GM19238 (cell line): Measurements from ENCODE around the gene NKAIN2.

ENCODE experiments used
- DNase-seq: peaks from one replicate; pipeline ENCODE4 v3.0.0; 2011; ENCODE audit warnings: low spot score; ENCODE audit not compliant: insufficient read length

NKAIN2 gene

DNA sequence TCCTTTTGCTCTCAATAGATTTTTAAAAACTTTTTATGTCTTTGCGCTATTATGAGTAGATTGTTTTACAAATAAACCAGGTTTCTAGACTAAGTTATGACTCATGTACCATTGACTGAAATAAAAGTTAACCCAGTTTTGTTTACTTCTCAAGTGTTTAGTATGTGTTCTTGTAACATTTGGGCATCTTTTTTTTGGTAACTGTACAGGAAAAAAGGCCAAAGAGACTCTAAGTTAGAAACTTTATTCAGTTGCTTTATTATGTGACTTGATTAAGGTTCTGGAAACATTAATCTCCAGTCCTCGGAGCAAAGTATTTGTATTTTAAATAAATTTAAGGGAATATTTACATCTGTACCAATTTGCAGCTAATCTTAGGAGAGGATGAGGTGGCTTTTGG lies 2.9 kb downstream of the NKAIN2 start:
- DNase-seq = no peak

DNA sequence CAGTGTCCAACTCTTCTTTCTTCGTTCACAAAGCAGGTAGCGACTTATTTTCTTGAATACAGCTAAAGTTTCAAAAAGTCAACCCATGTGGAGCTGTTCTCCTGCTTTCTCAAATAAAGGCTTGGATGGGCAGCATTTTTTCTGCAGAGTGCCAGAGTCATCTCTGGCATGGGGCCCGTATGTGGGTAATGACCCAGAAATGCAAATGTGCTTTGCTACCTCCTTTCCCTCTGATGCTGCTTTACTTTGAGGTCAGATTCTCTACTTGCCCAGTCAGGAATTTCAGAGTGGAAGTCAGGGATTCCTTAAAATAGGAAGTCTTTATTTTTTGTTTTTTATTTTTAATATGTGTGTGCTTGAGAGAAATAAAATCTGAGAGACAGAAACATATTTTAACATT lies 4.9 kb downstream of the NKAIN2 start:
- no peak for DNase-seq

DNA sequence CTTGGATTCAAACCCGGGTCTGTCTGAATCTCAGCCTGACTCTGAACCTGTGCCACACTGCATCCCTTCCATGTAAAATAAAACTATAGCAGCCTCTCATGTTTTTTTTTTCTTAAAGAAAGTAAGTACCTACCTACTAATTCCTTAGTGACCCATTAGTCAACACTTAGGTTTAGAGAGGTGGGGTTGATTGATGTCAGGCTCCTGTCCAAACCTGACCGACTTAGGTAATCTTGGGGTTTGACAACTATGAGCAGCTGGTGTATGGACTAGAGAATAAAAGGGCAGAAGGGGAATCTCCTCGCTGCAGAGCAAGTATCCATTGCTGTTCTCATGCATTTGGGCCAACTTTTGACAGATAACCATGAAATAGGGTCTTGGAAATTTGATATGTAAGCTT lies 6.5 kb downstream of the NKAIN2 start:
- DNase-seq = no peak

DNA sequence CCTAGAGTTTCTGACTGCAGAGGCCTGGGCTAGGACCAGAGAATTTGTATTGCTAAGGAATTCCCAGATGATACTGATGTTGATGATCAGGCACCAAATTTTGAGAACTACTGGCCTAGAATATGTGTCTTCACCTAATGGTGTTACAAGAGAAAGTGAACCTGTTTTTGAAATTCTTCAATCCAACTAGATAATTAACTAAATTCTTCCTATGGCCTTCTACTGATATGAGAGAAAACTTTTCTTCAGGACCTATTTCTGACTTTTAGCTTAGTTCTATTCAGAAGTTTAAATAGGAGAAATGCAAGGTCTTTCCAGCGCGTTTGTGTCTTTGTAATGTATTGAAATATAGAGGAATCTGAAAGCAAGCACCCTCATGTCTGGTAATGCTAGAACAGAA lies 7.3 kb downstream of the NKAIN2 start:
- no peak for DNase-seq

DNA sequence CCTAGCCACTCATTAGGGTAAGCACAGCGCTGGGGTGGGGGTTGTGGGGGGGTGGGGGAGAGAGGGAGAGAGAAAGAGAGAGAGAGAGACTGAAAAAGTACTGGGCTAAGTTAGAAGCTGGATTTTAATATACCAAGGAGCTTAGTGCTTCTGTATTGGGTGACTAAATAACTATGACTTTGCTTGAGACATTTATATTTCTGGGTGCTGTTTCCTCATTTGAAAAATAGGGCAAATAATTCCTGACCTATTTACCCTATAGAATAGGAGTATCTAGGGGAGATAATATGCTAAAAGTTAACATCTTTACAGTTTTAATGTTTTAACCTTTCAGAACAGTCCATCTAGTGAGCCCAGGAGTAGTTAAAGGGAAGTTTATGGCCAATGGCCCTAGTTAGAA lies 7.7 kb downstream of the NKAIN2 start:
- no peak for DNase-seq

DNA sequence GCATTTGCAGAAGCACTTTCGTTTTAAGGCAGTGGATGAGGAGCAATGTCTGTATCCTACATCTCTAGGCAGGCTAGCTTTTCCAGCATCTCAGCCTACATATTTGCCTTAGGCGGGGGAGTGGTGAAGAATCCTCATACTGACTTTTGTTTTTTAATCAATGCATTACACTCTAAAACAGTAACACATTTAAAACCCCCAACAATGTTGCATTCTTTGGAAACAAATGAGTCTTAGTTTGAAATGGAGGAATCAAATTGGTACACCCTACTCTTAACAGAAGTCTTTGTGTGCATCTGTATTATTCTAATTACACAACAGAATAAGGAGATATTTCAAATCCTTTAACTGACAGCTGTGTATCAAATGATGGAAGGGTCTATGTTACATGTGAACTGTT lies 9.0 kb downstream of the NKAIN2 start:
- no peak for DNase-seq

DNA sequence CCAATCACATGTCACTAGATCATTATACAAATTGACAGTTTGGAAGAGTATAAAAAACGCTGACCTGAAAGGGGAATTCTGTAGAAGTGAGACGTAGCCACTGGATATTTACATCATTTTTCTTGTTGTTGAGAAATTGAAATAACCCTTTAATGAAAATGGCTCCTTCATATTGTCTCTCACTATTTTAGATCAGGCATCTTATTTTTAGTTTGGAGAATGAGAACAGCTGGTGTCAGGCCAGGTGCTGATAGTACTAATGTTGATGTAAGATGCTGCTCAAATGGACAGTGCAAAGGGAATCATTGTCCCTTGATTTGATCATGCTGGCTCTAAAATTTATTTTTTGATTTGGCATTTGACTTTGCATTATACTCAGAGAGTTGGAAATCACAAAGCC lies 17.4 kb downstream of the NKAIN2 start:
- DNase-seq = no peak

DNA sequence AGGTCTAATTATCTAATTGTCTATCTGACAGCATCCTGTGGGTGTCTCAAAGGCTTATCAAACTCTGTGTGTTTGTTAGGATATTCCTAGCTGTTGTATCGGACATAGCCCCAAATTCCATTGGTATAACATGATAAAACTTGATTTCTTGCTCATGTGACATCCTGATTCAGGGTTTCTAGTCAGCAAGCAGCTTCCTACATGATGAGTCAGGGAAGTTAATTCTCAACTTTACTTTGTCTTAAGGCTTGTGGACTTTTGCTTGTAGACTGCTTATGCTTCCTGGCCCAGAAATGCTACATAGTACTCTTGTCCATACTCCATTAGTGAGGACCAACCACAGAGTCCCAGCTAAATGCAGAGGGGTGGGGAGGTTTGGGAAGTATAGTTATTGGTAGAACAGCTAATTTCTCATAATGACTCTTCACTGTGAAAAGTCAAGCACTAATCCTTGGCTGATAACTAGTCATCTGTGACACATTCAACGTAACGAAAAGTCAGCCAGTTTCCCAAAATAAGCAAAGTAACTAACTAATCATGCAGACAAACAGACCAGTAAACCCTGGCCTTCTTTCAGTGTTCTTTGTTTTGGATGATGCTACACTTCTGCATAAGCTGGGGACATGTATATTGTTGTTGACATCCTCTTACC lies 25.8 kb downstream of the NKAIN2 start:
- DNase-seq = no peak

DNA sequence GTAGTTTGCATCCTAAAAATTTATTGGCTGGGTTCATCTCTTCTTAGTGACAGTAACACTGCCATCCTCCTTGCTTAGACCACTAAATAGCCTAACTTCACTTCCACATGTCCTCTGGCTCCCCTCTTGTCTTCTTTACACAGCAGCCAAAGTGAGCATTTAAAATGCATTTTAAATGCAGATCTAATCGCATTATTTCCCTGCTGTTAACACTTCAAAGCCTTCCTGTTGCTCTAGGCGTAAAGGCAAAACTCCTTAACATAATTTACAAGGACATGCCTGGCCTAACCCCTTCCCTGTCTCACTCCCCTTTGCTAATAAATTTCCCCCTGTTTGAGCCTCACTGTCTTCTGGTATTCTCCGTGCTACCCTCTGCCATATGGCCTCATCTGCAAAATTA lies 26.5 kb downstream of the NKAIN2 start:
- DNase-seq = no peak

DNA sequence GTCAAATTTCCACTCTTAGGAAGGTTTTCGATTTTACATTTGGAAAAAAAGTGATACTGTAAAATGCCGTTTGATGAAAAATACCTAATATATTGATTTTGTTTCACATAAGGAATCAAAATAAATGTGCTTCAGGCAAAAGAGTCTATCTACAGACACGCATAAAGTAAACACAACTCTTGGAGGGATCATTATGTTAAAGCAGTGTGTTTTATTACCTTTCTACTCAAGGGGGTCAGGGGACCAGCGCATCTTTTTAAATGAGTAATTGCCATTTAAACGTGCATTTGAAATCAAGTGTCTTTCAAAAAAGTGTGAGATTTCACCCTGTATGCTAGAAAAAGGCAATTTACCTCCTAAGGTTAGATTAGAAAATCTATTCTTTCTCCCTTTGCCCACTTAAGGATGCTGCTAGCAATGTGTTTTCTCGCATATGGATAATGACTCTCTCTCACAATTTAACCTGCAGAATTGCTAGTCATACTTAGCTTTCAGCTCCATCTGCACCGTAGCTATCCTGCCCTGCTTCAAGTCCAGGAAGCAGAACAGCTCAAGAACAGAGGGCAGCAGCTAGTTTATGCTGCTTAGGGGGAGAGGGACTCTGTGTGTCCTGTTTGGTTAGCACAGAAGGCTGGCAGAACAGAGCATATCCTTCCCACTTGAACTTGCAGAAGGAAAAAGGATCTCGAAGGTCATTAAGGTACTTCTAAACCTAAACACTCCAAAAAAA lies 35.0 kb downstream of the NKAIN2 start:
- DNase-seq = no peak

DNA sequence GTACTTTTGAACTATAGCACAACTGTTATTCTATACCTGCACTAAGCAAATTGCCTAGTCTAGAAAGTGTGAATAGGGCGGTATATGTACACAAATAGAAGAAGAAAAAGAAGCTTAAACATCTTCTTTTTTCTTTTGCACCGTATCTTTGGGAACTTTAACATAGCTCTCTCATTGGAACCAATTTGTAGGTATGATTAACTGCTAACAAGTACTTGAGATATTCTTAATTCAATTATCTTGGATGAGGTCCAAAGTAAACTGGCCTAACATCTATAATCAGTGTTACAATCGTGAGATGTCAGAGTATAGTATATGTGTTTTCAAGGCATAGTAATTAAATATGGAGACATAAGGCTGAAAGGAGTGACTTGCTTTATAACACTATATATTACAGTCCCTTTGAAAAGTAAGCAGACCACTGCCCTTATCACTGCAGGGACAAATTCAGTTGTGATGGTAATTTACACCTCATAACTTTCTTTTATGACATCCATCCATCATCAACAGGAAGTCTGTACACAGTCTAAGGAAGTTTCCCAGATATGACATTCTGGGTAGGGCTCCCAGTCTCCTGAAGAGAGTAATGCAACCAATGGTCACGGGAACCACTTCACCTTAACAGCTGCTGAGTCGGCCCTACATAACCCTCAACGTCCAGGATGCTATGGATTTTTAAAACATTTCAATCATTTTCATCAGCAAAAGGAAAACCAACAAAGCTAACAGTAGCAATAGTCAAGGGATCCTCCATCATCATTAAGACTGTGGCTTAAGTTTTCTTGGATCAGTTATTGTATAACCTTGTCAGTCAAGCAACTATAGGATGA lies 37.6 kb downstream of the NKAIN2 start:
- no peak for DNase-seq

DNA sequence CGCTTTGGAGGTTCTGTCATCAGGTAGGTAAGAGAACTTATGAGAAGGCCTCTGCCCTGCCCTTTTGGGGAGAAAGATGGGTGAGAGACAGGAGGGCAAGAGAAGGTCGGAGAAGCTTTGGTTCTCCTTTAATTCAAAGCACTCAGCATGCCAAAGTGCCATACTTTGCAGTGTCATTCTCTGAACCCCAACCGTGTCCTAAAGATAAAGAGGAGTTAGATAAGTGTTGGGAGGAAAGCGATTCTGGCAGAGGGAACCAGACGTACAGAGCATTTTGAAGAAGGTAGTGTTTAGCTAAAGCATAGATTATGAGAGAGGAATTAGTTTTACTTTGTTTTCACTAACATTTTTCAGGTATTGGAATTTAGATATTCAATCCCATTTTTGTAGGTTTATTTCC lies 40.3 kb downstream of the NKAIN2 start:
- DNase-seq = no peak

DNA sequence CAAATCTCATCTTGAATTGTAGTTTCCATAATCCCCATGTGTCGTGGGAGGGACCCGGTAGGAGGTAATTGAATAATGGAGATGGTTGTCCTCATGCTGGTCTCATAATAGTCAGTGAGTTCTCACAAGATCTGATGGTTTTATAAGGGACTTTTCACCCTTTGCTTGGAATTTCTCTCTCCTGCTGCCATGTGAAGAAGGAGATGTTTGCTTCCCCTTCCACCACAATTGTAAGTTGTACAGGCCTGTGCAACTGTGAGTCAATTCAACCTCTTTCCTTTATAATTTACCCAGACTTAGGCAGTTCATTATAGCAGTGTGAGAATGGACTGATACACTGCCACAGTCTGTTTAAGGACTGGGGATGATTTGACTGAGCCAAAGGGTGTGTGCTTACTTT lies 44.7 kb downstream of the NKAIN2 start:
- no peak for DNase-seq

DNA sequence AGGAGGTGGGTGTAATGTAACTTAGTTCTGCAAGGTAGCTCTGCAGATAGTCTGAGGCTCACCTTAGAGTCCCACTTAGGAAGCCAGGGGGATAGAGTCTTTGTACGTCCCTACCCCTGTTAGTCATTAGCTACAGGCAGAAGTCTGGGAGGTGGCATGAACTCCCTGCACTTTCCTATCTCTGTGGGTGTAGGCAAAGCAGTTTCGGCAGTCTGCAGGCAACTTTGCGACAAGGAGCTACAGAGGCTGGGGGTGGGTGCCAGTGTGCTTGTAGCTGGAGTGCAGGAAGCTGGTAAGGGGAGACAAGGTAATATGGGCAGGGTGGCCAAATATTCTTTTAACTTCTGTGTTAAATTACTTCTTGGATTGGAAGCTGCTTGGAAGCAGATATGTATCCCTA lies 45.7 kb downstream of the NKAIN2 start:
- DNase-seq = no peak

DNA sequence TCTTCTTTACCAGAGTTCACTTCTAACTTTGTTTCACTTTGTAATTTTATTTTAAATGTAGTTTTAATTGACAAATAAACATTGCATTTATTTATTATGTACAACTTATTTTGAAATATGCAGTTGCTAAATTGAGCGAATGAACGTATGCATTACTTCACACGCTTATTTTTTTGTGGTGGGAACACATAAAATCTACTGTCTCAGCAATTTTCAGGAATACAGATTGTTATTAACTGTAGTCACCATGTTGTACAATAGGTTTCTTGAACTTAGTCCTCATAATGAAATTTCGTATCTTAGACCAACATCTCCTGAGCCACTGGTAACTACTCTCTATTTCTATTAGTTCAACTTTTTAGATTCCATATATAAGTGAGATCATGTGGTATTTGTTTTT lies 46.9 kb downstream of the NKAIN2 start:
- no peak for DNase-seq

DNA sequence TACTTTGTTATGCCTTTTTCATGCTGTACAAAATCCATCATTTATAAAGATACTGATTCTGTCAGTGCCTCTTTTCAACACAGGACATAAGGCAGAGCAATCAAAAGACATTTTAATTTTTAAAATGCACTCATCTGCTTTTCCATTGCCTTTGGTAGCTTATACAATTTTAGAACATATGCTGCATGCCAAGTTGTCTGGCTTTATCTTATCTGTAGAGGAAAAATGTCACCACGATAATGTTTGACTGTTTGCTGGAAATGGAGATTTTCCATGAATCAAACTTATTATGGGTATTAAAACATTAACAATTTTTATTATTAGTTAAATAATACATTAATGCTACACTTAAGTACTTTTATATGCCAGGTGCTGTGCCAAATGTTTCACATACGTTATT lies 50.5 kb downstream of the NKAIN2 start:
- DNase-seq = no peak

DNA sequence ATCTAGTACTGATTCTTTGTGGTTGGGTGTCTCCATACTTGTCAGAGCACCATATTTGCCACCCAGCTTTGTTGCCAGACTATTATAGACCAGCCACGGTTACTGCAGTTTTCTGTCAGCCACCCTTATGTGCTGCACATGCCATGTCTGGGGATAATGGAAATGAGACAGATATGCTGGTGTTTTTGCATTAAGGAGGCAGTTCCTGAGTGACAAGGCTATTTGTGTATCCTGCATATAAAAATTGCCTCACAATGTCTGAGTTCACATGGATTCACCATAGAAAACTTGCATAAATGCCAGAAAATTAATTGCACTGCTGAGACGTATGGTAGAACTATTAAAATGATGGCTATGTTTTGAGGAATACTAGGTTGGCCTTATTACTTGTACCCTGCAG lies 51.8 kb downstream of the NKAIN2 start:
- DNase-seq = no peak

DNA sequence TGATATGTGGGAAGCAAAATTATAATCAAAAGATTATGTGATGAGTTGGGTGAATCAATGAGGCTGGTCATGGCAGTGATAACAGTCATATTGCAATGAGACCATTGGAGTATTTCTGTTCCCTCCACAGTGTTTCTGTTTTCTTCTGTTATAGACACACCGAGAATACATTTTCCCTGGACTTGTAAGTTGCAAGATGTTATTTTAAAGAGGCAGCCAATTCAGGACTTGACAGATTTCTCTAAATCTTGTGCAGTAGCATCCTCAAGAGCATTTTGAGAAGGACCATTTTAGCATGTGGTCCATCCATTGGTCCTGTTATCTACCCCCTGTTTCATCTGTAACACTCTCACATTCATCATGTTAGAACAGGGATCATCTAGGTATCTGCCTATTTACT lies 55.6 kb downstream of the NKAIN2 start:
- DNase-seq = no peak

DNA sequence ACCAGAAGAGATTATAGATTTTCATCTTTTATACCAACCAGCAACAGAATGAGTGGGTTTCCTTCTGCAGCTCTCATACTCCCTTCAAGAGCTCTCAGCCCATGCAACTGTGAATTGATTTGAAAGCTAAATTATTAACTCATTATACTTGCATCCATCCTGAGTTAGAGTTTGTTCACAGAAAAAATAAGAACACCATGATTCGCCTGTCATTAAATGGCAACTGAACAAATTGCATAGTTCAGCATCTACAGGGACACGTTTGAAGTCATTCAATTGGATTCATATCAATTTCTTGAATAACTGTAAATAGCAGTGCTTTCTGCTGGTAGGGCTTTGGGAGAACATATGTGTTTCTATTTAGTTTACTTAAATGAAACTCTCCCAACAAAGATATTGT lies 65.7 kb downstream of the NKAIN2 start:
- no peak for DNase-seq

DNA sequence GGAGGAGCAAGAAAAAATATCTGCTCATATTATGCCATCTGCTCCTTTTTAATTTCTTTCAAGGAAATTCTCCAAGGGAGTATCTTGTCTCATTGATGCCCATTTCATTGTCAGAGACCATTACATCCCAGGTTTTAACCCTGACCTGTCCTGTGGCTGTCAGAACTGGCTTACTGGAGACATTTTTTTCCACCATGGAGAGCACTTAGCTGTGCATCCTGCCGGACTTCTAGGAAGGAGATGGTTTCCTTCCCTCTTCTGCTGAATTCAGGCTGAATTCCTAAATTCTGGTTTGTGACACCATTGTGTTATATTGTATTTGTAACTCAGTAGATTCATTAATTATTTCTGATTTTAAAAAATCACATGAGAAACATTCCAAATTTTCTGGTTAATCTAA lies 70.3 kb downstream of the NKAIN2 start:
- no peak for DNase-seq

DNA sequence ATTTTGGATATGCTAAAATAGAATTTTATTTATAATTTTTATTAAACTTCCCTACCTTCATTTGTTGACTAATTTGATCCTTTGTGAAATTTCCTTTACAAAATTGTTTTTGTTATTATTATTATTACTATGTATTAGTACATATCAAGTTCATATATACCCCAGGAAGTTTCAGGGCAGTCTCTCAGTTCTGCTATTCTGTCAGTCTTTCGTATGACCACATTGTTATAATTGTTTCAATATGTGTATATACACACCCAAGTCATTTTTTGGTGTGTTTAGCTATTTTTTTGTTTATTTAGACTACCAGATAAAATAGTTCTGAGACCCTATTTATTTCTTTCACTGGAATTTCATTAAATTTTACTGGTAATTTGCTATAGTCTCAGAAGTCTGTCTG lies 72.1 kb downstream of the NKAIN2 start:
- no peak for DNase-seq

DNA sequence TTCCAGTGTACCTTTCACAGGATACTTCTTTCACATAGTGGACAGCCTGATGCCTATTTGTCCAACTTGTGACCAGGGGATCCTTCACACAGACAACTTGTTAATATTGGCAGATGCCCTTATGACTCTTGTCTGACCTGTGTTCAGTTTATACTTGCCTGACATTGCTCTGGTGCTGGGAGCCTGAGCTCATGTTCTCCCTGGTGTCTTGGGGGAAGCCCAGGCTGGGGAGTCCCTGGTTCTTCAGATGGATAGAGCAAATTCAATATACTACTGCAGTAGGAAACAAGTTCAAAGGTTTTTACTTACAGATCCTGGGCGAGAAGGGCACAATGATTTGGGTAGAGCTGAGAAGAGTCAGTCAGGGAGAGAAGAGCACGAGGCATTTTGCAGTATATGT lies 76.1 kb downstream of the NKAIN2 start:
- DNase-seq = no peak
